HG03460 (cell line): ENCODE measurements around the gene COL12A1.

ENCODE experiments used
- ATAC-seq: cut with Tn5 transposase; IDR thresholded peaks from one replicate; pipeline ENCODE4 v1.9.1; 2021; ENCODE audit not compliant: unreplicated experiment

COL12A1 gene

DNA sequence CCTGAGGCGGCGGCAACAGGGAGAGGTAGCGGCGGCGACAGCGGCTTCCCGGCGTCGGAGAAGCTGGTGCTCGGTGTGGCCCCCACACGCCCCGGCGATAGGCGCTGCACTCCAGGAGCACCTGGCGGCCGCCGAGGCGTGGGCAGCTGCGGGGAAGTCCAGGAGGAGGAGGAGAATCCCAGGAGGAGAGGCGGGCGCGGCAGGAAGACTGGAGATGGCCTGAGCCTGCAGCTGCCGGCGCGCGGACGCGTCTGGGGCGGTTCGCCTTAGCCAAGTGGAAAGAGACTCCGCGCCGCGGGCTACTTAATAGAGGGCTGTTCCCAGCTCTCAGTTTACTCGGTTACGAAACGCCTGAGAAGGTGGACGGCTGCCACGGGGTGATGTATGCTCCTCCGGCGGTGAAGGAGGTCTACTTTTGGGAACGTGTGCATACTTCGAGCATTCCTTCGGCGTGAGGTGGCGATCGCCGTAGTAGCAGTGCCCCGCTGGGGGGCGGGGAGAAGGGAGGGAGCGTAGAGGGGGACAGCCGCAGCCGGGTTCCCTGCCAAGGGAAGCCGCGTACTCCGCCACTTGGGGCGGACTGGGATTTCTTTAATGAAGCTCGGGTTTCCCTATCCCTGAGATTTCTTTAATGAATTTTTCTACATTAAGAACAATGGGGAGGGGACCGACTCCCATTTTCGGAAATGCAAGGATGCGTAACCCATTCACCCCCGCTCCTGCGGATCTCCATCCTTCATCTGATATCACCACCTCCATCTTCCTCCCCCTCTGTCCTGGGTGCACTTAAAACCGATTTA is at the start of gene COL12A1:
Gene COL12A1, minus strand, starts transcription at position 278 of the 800 bp plus-strand sequence. CDS start 3,261 bp downstream, outside the sequence.
- ATAC-seq: no peak

DNA sequence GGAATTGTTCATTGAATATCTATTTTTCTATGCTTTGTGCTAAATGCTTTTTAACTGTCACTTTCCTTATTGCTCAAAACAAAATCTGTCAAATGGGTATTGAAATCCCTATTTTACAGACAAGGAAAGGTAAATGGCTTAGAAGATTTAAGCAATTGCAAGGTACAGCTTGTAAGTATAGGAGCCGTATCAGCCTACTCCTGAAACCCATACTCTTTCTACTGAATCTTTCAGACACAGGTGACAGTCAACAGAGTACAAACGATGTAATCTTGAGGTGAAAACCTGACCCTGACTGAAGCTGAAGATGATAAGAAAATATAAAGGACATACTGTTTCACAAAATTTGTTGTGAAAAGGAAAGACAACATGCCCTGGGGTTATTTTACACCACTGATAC is 44.7 kb upstream of the COL12A1 start:
- no peak for ATAC-seq

DNA sequence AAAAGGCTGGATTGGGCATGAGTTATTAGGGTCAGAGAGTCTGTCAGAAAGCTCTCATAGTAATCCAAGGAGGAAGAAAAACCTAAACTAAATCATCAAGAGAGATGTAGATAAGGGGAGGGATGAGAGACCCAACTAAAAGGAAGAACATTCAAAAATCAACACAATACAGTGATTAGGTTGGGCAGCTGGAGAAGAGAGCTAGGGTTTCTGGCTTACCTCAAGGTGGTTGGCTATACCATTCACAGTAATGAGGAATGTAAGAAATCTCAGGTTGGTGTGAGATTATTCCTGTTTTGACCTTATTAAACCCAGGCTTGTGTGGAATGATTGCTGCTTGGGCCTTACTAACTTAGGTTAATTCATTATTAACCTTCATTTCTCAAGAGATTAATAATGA is 44.0 kb upstream of the COL12A1 start:
- no peak for ATAC-seq

DNA sequence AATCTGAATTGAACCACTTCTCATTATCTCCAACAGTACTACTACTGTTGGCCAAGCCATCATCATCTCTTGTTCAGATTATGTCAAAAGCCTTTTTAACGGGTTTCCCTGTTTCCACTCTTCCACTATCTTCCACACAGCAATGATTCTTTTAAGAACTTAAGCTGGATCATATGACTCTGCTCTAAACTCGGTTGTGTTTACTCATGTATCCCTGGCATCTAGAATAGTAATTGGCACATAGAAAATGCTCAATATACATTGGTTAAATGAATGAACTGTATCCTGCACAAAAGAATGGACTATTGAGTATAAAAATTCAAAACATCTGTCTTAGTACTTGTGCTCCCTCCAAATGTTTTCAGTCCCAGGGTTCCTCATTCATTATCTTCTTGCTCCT is 40.5 kb upstream of the COL12A1 start:
- ATAC-seq: no peak

DNA sequence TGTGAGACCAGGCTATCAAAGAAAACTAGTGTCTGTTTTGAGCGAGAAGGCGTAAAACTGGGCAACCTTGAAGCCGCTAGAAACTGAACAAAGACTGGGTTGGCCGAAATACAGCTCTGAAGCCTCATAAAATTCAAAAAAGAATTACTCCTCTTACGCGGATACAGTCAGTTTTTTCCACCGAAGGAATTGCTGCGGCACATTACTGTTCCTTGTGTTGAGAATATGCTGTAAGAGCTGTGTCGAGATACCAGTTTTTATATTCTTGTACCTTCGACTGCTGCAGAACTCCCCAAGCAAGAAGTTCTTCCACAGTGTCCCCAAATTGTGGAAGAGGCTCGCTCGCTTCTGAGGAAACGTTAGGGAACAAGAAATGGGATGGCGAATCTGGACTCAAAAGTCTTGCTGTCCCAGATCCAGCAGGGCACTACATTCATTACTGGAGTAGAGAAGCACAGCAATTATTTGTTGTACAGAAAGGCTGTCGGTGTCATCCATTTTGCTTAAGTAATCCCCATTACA is 38.3 kb upstream of the COL12A1 start:
- ATAC-seq: peak; percentile 9

DNA sequence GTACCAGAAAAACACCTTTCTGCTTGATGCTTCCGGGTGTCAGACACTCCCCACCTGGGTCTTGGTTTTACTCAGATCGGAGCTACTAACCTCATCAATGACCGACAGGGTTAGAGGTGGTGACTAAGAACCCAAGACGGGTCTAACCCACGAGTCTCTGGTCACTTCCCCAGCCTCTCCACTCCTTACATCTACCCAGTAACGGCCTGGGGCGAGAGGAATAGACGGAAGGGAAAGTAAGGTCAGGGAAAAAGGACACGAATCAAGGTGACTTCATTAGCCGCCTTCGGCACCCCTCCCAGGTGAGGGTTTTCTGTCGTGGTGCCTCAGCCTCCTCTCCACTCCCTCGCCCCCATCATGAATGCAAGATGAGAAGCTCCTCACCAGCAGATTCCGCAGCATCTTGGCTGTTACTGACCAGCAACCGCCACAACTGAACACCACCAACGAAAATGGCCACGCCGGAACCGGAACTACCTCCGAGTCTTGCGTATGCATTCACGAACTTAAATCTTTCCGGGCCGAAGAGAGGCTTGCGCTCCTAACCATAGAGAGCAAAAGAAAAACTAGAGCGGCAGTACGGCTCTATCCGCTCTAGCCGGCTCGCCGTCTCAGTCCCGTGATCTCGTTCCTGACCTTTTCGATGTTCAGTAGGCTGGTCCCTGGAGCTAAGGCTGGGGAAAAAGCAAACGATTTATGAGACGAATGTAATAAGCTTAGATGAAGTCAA is 37.6 kb upstream of the COL12A1 start, which contains the start of gene COX7A2:
Gene COX7A2, minus strand, starts transcription at position 469 of the 730 bp plus-strand sequence. Its CDS starts 67 bp downstream, at position 402.
- ATAC-seq: peak; percentile 94

DNA sequence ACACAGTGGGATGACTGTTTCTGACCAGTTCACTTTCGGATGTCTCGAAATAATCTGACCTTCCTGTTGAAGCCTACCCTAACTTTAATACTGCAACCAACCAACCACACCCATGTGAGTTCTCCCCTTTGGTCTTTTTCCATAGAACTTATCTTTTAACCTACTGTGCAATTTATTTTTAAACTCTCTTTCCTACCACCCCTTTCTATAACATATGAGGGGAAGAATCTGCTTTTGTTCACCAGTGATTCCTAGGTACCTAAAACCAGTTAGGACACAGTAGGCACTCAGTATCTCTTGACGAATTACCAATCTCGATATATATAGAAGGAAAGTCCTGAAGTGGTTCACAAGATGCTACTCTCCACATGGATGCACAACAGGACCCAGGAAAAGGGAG is 30.8 kb upstream of the COL12A1 start:
- ATAC-seq: no peak

DNA sequence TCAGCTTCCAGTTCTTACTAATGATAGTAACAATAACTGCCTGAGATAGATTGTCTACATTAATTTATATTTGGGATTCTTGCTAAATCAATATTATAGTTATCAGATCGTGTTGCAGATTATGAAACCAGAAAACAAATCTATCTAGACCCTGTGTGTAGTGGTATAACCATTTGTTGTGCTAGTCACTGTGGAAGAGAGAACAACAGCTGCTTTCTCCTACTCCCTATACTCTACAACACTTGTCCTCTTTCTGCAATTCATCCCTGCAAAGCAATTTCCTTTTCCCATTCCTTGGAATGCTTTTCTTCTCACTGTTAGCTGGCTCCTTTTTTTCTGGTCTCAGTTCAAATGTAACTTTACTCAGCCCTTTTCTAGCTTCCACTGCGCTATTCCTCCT is 29.4 kb upstream of the COL12A1 start:
- no peak for ATAC-seq

DNA sequence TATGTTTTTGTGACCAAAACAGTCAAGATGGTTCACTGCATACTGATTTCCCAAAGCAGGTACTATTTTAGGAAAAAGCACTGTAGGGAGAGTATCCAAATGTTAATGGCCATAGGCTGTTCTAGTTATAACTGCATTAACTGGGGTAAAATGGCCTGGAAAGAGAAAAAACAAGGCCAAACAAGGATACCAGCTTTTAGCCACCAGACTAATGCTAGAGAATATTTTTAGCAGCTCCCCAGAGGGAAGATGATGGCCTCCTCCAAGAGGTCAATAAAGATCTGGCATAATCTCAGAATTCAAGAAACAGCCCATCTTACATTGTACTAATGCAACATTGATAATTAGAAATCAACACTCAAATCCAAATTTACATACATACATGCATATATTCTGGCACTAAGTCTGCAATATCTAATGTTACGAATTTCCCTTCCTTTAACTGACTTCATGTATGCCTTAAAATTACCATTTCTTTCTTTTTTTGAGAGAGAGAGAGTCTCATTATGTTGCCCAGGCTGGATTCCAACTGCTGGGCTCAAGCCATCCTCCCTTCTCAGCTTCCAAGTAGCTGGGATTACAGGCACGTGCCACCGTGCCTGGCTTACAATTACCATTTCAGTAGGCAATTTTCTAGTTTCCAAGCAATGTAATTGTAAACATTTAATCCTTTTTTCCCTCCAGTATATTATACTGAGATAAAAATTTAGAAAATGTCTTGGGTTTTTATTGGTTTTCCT is 28.4 kb upstream of the COL12A1 start:
- no peak for ATAC-seq

DNA sequence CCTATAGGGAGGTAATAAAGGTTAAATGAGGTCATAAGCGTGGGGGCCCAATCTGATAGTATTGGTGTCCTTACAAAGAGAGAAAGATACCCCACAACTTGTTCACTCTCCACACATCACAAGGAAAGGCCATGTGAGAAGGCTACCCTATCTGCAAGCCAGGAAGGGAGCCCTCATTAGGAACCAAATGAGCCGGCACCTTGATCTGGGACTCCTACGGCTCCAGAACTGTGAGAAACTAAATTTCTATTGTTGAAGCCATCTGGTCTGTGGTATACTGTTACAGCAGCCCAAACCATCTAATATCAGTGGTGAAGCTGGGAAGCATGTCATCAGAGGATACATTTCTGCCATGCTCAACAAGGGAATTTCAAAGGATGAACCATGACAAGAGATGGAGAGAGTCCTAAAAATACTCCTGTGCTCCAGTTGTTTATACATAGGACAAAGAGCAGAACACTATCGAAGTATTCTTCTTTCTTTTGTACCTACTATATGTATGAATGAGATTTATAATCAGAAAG is 27.3 kb upstream of the COL12A1 start:
- ATAC-seq: no peak

DNA sequence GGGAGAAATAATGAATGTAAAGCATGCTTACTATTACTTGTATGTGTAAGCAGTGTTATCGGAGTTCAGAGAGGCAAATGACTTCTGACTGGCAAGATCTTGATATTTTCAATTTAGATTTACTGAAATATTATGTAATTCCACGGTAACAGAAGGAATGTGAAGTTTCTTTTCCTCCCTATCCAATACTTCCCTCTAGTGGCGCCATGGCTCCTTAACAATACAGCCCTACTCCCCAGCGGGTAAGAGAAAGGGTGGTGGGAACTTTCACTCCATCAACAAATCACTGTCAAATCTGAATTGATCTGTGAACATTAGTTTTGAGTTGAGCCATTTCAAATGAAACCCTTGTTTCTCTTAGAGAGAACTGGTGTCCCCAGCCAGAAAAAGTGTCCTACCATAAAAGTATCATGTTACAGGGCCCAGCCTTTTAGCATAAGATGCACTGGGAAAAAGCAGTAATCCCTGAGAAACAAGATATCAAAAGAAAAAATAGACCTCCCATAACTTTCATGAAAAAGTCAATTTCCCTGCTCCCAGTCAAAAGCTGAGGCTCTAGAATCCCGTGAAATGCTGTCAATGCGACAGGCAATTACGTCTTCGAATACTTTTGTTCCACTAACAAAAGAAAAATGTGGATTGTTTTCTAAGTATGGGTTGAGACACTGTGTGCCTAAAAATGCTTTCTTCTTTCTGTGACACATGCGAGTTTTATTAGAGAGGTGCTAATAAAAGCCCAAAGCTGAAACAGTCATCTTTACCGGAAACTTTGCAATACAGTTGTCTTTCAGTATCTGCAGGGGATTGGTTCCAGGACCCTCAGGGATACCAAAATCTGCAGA is 24.9 kb upstream of the COL12A1 start:
- ATAC-seq: no peak

DNA sequence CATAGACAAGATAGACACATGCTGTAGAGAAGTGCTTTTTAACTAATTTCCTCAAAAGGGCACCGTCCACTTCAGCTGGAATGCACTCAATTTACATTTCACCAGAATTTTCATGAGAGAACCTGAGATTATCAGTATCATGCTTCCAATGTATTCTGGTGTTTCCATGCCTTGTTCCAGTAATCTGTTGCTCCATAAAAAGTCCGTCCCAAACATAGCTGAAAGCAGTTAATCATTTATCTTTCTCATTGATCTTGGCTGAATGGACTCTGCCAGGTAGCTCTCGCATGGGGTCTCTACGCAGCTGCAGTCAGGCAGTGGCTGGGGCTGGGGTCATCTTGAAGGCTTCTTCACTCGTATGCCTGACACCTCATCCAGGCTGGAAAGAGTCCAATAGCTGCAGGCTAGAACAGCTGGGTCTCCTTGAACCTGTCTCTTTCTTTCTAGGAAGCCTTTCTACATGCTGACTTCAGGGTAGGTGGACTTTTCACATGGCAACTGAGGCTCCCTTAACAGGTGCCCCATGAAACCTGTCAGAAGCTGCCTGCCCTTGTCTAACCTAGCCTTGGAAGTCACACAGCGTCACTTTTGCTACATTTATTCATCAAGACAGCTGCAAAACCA is 18.6 kb upstream of the COL12A1 start:
- no peak for ATAC-seq

DNA sequence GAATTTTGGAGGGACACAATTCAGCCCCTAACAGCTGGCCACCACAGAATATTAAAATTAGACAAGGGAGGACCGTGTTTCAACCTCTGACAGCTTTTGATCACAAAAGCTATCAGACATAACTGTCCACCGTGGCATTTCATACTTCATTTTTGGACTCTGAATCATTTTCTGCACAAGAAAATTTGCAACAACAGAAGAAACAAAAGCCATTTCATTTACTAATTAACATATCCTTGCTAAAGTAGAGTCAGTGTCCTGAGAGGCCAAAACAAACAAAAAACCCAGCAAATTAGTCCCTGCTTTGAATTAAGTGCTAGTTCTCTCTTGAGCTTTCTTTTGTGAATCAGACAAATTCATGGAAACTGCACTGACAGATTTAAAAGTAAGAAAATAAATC is 17.6 kb upstream of the COL12A1 start:
- no peak for ATAC-seq

DNA sequence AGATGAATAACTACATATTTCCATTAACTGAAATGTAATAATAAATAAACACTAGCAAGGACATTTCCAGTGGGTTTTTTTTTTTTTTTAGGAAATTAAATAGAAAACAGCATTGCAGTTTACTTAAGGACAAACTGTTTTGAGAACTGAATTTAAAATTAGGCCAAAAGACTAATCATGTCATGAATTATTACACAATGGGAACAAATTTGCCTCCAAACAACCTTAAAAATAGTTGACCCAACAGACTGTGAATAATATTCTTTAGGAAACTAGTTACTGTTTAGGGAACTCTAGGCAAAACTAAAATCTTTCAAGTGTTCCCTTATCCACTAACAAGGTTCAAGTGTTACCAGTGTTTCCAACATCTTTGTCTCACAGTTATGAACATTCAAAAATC is 16.4 kb upstream of the COL12A1 start:
- ATAC-seq: no peak

DNA sequence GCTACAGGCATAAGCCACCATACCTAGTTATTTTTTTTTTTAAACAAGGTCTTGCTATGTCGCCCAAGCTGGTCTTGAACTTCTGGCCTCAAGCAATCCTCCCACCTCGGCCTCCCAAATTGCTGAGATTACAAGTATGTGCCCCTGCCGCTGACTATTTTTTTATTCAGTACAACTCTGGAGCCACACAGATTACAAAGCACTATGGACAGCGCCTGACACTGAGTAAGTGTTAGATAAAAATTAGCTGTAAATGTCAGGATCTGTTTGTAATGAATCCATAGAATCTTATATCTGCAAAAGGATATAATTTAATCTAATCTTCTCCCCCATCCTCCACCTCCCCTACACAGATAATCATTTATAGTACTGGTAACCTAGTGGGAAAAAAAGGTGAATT is 15.3 kb upstream of the COL12A1 start:
- no peak for ATAC-seq

DNA sequence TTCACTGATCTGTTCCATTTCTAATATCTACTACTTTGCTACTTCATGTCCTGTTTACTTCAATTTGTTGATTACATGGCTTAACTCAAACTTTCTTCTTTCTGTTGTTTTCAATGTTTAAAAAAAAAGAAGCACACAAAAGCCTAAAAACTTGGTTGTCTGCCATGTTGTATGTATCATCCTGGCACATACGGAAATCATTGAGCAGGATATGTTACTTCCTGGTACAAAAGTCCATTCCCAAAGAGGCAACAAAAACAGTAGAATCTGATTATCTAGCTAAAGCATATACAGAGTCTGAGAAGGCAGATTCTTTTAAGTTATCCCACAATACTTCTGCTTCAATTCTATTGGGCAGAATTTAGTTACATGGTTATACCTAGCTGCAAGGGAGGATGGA is 14.5 kb upstream of the COL12A1 start:
- no peak for ATAC-seq

DNA sequence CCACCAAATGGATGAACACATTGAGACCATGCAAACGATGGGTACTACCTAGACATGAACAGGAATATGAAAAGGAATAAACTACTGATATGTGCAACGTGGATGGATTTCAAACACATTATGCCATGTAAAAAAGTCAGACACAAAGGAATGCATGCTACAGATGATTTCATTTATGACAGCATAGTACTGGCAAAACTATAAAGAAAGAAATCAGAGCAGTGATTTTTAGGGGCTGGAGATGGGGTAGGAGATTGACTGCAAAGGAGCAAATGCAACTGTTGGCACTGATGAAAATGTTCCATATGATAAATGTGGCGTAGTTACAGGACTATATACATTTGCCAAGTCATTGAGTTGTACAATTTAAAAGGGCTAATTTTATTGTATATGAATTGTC is 13.4 kb upstream of the COL12A1 start:
- no peak for ATAC-seq

DNA sequence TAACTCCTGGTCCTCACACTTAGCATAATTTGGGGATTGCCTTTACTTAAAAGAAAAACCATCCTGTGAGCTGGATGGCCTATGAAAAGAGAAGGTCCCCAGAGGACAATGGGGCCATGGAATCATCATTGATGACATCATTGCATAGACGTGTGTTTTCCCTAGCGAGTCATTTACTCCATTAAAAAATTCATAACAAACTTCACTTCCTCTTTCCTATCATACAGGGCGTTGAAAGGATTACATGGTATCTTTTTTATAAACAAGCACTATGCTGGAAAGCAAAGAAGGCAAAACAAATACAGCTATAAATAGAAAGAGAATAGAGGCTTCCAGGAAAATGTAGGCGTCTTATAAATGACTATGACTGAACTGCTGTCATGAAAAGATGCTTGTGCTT is 11.3 kb upstream of the COL12A1 start:
- no peak for ATAC-seq

DNA sequence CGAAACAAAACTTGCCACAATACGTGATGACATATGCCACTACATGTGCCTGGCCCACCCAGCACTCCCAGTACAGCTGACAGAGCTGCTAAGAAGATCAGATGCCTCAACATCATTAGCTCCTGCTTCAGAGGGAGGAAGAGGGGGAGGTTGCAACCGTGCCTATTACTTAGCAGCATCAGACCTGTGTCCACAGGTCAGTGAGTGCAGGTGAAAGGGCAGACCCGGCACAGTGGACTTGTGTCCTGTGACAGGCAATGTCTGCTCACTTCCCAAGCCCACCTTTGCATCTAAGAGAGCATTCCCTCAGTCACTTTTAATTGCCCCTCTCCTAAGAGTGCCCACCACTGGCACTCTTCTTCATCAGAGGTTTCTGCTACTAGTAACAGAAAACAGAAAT is 9.4 kb upstream of the COL12A1 start:
- no peak for ATAC-seq

DNA sequence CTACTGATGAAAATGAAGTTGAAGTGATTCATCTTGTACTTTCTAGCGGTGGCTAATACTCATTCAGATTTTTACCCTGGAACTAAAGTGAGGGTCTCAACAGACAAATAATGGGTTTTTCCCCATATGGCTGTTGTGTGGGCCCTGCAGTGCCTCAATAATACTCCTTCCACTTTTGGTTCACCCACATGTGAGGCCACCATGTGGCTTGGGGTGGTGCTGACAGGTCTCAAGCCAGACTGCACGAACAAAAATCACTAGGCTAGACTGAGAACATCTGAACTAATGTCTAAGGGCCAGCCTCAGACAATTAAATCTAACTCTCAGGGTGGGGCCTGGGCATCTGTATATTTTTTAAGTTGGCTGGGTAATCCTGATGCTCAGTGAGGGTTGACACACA is 7.9 kb upstream of the COL12A1 start:
- ATAC-seq: no peak
